Measurements from ENCODE around the gene TNNT2. TPM values are rescaled to one million over a fixed set of nuclear protein-coding genes. Genes with fewer than 3 reads are reported as not detected.

Gene TNNT2
- total RNA-seq, 4 donors from 2014 or later = 0.21 TPM; not detected in 3

DNA sequence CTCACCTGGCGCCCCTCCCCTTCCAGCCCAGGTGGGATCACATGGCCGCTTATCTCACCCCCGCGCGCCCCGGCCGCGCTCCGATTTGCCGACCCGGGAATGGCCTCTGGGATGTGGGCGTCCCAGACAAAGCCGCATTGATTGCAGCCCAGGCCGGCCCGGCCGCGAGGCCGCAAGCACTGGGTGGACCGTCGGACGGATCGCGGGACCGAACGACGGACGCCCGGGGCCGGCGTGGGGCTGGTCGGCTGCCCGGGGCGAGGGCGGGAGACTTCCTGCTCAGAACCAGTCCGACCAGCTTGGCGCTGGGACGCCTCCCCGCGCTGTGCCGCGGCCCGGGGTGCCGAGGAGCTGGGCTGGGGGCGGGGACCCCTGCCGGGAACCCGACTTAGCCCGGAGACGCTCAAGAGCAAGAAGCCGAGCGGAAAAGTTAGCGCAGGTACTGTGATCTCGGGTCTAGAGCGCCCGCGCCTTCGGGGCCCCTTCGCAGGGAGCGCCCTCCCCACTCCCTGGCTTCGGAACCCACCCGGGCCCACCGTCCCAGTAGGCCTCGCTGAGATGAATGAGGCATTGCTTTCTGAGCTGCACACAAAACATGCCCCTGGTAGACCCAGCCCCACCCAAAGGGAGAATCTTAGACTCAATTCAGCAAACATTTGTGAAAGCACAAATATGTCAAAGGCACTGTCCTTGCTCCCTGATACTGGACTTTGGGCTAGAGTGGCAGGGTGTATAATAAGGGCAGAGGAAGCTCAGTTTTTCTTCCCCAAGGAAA is 22.1 kb upstream of the TNNT2 start:
- DNase-seq = no peak
- H3K36me3 ChIP-seq = no peaks in the 10 kb centered on the region
- H3K9me3 ChIP-seq = no peaks in the 10 kb centered on the region
- peaks cover 0 to 6% of the 10 kb centered on the region in 2 donors for H3K27me3 ChIP-seq
- no peaks in the 10 kb centered on the region for H3K4me1 ChIP-seq
- TF ChIP-seq POLR2A (IDR thresholded peaks at IDR 0.05) = no peak
- TF ChIP-seq, protein P1, sequence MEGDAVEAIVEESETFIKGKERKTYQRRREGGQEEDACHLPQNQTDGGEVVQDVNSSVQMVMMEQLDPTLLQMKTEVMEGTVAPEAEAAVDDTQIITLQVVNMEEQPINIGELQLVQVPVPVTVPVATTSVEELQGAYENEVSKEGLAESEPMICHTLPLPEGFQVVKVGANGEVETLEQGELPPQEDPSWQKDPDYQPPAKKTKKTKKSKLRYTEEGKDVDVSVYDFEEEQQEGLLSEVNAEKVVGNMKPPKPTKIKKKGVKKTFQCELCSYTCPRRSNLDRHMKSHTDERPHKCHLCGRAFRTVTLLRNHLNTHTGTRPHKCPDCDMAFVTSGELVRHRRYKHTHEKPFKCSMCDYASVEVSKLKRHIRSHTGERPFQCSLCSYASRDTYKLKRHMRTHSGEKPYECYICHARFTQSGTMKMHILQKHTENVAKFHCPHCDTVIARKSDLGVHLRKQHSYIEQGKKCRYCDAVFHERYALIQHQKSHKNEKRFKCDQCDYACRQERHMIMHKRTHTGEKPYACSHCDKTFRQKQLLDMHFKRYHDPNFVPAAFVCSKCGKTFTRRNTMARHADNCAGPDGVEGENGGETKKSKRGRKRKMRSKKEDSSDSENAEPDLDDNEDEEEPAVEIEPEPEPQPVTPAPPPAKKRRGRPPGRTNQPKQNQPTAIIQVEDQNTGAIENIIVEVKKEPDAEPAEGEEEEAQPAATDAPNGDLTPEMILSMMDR (IDR thresholded peaks at IDR 0.05) = no peak
- intact Hi-C loops (cut with DNase I; ENCODE audit: low total_unique reads) = no loop called here
- no peak overlapping the region for H3K4me3 ChIP-seq
- no peak overlapping the region for H3K27ac ChIP-seq

DNA sequence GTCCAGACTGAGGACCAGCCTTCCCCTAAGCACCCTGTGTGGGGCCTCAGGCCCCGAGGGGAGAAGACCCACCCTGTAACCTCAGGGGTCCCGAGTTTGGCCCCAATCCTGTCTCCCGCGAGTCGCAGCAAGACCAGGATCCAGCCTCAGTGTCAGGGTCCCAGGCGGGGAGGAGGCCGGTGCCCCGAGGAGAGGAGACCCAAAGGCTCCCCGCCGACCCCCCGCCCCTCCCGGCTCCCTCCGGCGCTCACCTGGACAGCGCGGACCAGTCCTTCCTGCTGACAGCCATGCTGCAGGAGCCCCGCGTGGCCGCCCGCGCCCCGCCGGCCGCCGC is 21.5 kb upstream of the TNNT2 start, which contains the start of gene LAD1:
Gene LAD1 (minus strand): TSS at position 307 of the 334 bp plus-strand sequence. CDS start 18 bp downstream, at position 289.
- Histone ChIP-seq H3K27me3 (peaks cover 0 to 6% of the 10 kb centered on the region in 2 donors), H3K27ac (no peak within 1 kb of the TSS), H3K36me3 (no peaks in the 10 kb centered on the region), H3K4me3 (no peak within 1 kb of the TSS), H3K4me1 (no peaks in the 10 kb centered on the region), H3K9me3 (no peaks in the 10 kb centered on the region)
- DNase-seq = no peak
- intact Hi-C loops (cut with DNase I; ENCODE audit: low total_unique reads) = no loop called here
- no peak for TF ChIP-seq POLR2A (IDR thresholded peaks at IDR 0.05)
- TF ChIP-seq, protein P1 (IDR thresholded peaks at IDR 0.05) = no peak

DNA sequence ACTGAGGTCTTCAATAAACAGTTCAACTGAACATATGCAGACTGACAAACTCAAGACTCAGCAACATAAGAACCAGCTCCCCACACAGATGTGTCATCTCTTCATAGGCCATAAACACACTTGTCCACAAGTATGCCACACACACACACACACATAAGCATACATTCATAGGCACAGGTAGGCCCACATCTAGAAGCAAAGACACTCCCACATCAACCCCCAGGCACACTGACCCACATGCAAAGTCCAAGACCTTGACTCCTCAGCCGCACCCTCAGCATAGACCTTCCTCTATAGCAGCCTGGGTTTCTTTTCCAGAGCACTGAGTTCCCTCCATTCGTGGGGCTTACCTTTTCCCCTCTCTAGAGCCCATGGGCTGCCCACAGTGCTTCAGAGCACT is 20.2 kb upstream of the TNNT2 start:
- Histone ChIP-seq H3K27ac (no peak overlapping the region), H3K27me3 (peaks cover 0 to 6% of the 10 kb centered on the region in 2 donors), H3K4me1 (no peaks in the 10 kb centered on the region), H3K4me3 (no peak overlapping the region), H3K9me3 (no peaks in the 10 kb centered on the region), H3K36me3 (no peaks in the 10 kb centered on the region)
- no peak for DNase-seq
- intact Hi-C loops (cut with DNase I; ENCODE audit: low total_unique reads) = no loop called here
- no peak for TF ChIP-seq POLR2A (IDR thresholded peaks at IDR 0.05)

DNA sequence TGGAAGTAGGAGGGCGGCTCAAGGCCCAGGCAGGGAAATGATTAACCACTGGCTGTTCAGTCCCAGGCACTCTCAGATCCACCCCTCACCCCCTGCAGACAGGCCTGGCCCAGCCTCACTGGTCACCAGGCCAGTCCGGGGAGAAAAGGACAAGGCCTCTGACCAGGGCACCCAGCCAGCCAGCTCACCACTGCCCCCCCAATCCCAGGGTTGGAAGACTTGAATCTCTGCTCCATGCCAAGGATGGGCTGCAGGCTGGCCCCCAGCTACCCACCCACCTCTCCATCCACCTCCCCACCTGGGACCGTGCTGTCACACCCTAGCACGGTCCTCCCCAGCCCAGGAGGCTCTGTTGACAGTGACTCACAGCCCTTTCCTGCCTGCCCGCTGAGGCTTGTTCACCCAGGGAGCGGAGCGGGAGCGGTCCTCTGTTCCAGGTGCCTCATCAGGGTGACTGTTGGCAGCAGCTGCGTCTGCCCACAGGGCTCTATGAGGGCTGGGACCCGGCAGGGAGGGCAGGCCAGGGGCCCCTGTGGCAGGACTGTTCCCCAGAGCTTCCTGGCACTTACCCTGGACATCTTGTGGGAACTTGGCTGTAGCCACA is 19.5 kb upstream of the TNNT2 start:
- Histone ChIP-seq H3K27ac (no peak overlapping the region), H3K9me3 (no peaks in the 10 kb centered on the region), H3K4me1 (no peaks in the 10 kb centered on the region), H3K27me3 (peaks cover 0 to 6% of the 10 kb centered on the region in 2 donors), H3K36me3 (no peaks in the 10 kb centered on the region), H3K4me3 (no peak overlapping the region)
- no peak for TF ChIP-seq POLR2A (IDR thresholded peaks at IDR 0.05)
- TF ChIP-seq, protein P1 (IDR thresholded peaks at IDR 0.05) = no peak
- intact Hi-C loops (cut with DNase I; ENCODE audit: low total_unique reads) = no loop called here
- no peak for DNase-seq

DNA sequence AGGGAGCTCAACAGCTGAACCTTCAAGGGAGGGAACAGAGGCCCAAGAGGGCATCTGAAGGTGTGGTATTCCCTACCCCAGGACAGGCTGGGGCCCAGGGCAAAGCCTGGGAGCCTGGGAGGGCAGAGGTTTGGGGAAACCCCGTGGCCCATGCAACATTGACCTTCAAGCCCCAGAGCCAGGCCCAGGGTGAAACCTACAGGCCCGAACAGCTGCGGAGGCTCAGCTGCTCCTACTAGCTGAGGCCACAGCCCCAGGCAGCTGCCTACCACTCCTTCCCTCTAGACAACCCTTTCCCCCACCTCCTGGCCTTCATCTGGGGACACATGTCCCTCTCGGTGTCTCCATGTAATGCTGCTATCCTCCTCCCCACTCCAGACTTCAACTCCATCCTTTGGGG is 18.5 kb upstream of the TNNT2 start:
- Histone ChIP-seq H3K27ac (no peak overlapping the region), H3K27me3 (peaks cover 0 to 6% of the 10 kb centered on the region in 2 donors), H3K36me3 (no peaks in the 10 kb centered on the region), H3K4me3 (no peak overlapping the region), H3K9me3 (no peaks in the 10 kb centered on the region), H3K4me1 (no peaks in the 10 kb centered on the region)
- intact Hi-C loops (cut with DNase I; ENCODE audit: low total_unique reads) = no loop called here
- TF ChIP-seq, protein P1 (IDR thresholded peaks at IDR 0.05) = no peak
- TF ChIP-seq POLR2A (IDR thresholded peaks at IDR 0.05) = no peak
- no peak for DNase-seq
